Loucy (cell line): Measurements from ENCODE around the gene INPP5D.

ENCODE experiments used
- CTCF ChIP-seq: fragments of 200-600 bp; sonication (generic); conservative IDR thresholded peaks from 2 replicates; pipeline ENCODE4 v1.5.1; 2014; ENCODE audit warnings: mild to moderate bottlenecking, antibody characterized with exemption, low read length
- EZH2phosphoT487 ChIP-seq: fragments of 200-600 bp; IDR thresholded peaks from 2 replicates; pipeline ENCODE4 v1.6.1; 2018; ENCODE audit warnings: antibody characterized with exemption, mild to moderate bottlenecking, moderate library complexity, borderline replicate concordance

GRCh38 chr2:233218836-233219235 lies 158.7 kb downstream of the INPP5D start:
- no peak for TF ChIP-seq CTCF
- TF ChIP-seq EZH2phosphoT487, result no peak
